ENCODE results near the gene MRPL24. TPM values are rescaled to one million over a fixed set of nuclear protein-coding genes. Genes with fewer than 3 reads are reported as not detected.

The MRPL24 gene
- total and polyA plus RNA-seq, 9 of the 15 experiments (the other 6 are each of a cell fraction or from before 2014, with no cell fraction given): 74.3 to 267 (median 113) TPM

- Histone ChIP-seq H3K4me3 (peak overlapping the region; percentile 46), H3K4me2 (ENCODE audit: insufficient read depth, low read length) (peak overlapping the region; percentile 98), H3K27ac (ENCODE audit: extremely low read depth, low read depth, low read length) (peak overlapping the region; percentile 70), H3K4me1 (replicated peaks in 1 of 2; ENCODE audit: control insufficient read depth in 2 of 2, insufficient read depth in 2 of 2, low read length in 2 of 2) (peaks cover 17 to 18% of the 10 kb centered on the region in 2 experiments; a peak in 3 of 5 replicates), H3K9me3 (replicated peaks; ENCODE audit: control insufficient read depth, insufficient read depth, low read depth, low read length) (no peaks in the 10 kb centered on the region), H3K9ac (ENCODE audit: insufficient read depth in 1 of 2, low read depth in 2 of 2, low read length in 2 of 2) (peak overlapping the region; percentile 86 to 91), H4K20me1 (replicated peaks; ENCODE audit: control insufficient read depth, insufficient read depth, low read length) (no peaks in the 10 kb centered on the region), H2AFZ (ENCODE audit: low read depth, low read length) (peak overlapping the region; percentile 89), H3K79me2 (ENCODE audit: control insufficient read depth, insufficient read depth, low read length) (peaks cover 55% of the 10 kb centered on the region), H3K27me3 (ENCODE audit: control insufficient read depth in 2 of 2, insufficient read depth in 2 of 2, low read length in 2 of 2) (no peaks in the 10 kb centered on the region), H3K36me3 (ENCODE audit: control insufficient read depth, insufficient read depth, low read length) (peaks cover 18% of the 10 kb centered on the region), H3K9me1 (ENCODE audit: control insufficient read depth, insufficient read depth, low read length) (no peaks in the 10 kb centered on the region)
- CTCF ChIA-PET (ENCODE audit: low intra/inter-chr PET ratio): interaction anchor here (1.0 kb wide), 1 partner anchor 37 kb away, joined by 3 read pairs; no protein-coding TSS in a partner anchor
- POLR2A ChIA-PET: interaction anchor here (0.5 to 3.2 kb wide), 18 partner anchors 10 to 104 kb away, joined by 3 to 27 read pairs (median 4); partner anchors contain the start of genes HDGF, ISG20L2, METTL25B and MRPL24
- no peak for DNase-seq (ENCODE audit: extremely low read depth in 1 of 4, low spot score in 3 of 4)
- intact Hi-C loops (cut with micrococcal nuclease) (loop anchor here (1.0 to 2.0 kb wide), 3 partner anchors 16 to 40 kb away; partner anchors contain the start of genes HDGF and MRPL24), in situ Hi-C loops (cut with MboI) (loop anchor here (5.0 kb wide), 1 partner anchor 39 kb away; the partner anchor contains the start of genes ISG20L2 and METTL25B)
- ATAC-seq: no peak; the same call in 2 of the 3 replicates
- FAIRE-seq: no peak
- WGBS (ENCODE audit: insufficient coverage, low coverage, missing lambda C conversion rate): 11% methylated on average over 14 of the region's 14 CpGs
- TSS peak; percentile 91 for BruUV-seq (replicated peaks)
- TF ChIP-seq GABPB2 (CRISPR knock-in tag; conservative IDR thresholded peaks at IDR 0.05): no peak
- no peak for TF ChIP-seq ASH1L (IDR thresholded peaks at IDR 0.05; ENCODE audit: borderline replicate concordance, low read depth, partially characterized antibody)
- 0 out of 2 replicates have a peak, but pooled peaks have one; percentile 24 for TF ChIP-seq TOE1 (IDR thresholded peaks at IDR 0.05; ENCODE audit: borderline replicate concordance)
- no peak for TF ChIP-seq TOE1 (CRISPR knock-in tag; IDR thresholded peaks at IDR 0.05; ENCODE audit: borderline replicate concordance, low read depth)
- TF ChIP-seq, protein P1, sequence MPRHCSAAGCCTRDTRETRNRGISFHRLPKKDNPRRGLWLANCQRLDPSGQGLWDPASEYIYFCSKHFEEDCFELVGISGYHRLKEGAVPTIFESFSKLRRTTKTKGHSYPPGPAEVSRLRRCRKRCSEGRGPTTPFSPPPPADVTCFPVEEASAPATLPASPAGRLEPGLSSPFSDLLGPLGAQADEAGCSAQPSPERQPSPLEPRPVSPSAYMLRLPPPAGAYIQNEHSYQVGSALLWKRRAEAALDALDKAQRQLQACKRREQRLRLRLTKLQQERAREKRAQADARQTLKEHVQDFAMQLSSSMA (CRISPR knock-in tag; IDR thresholded peaks at IDR 0.05): no peak
- peak in 1 of 2 experiments; percentile 66; a peak in 3 of 4 replicates for TF ChIP-seq FOXK2 (conservative IDR thresholded peaks at IDR 0.05 in 1 of 2, IDR thresholded peaks at IDR 0.05 in 1 of 2; ENCODE audit: low read depth in 2 of 2)
- peak; percentile 27 for TF ChIP-seq NEUROD1 (IDR thresholded peaks at IDR 0.05; ENCODE audit: borderline replicate concordance, low read depth, low read length, partially characterized antibody)
- no peak for TF ChIP-seq GTF2B (IDR thresholded peaks at IDR 0.05; ENCODE audit: extremely low read depth, insufficient read length)
- TF ChIP-seq FOXM1 (IDR thresholded peaks at IDR 0.05; ENCODE audit: low read depth): peak; percentile 60; the same call in 1 of the 2 replicates
- no peak for TF ChIP-seq FOXM1 (CRISPR knock-in tag; IDR thresholded peaks at IDR 0.05; ENCODE audit: low read depth)
- 0 out of 2 replicates have a peak, but pooled peaks have one; percentile 30 for TF ChIP-seq NCOA1 (IDR thresholded peaks at IDR 0.05; ENCODE audit: low read depth)
- no peak for TF ChIP-seq JUN (IDR thresholded peaks at IDR 0.05; ENCODE audit: borderline replicate concordance, low read depth, low read length)
- 0 out of 2 replicates have a peak, but pooled peaks have one; percentile 48 for TF ChIP-seq JUN (CRISPR knock-in tag; IDR thresholded peaks at IDR 0.05; ENCODE audit: borderline replicate concordance)
- TF ChIP-seq SAP30 (IDR thresholded peaks at IDR 0.05; ENCODE audit: borderline replicate concordance, insufficient read depth, low read depth, low read length, poor library complexity, severe bottlenecking): peak; percentile 59
- TF ChIP-seq MTA1 (IDR thresholded peaks at IDR 0.05; ENCODE audit: borderline replicate concordance): 0 out of 2 replicates have a peak, but pooled peaks have one; percentile 40
- 0 out of 2 replicates have a peak, but pooled peaks have one; percentile 11 for TF ChIP-seq NBN (IDR thresholded peaks at IDR 0.05; ENCODE audit: low read depth)
- TF ChIP-seq CHD1 (IDR thresholded peaks at IDR 0.05; ENCODE audit: low read length): peak; percentile 30
- TF ChIP-seq HDAC2 (IDR thresholded peaks at IDR 0.05): peak; percentile 20; the same call in 1 of the 2 replicates
- TF ChIP-seq HDGF (IDR thresholded peaks at IDR 0.05): peak; percentile 88
- TF ChIP-seq NR2C1 (IDR thresholded peaks at IDR 0.05): no peak; the same call in 1 of the 2 replicates
- TF ChIP-seq NR2C1 (tag; IDR thresholded peaks at IDR 0.05): no peak
These were observed 25.6 kb upstream of the MRPL24 start for GRCh38 chr1:156766298-156767100.
